IMR-90 (cell line): ENCODE measurements around the gene CXCR6. TPM values are rescaled to one million over a fixed set of nuclear protein-coding genes. Genes with fewer than 3 reads are reported as not detected.

Experiments
- ATAC-seq: fragments of 200-7000 bp; cut with Tn5 transposase; 2 replicates; pipeline ENCODE4 v1.9.1; 2020; ENCODE audit warnings: low read depth, mild to moderate bottlenecking, moderate library complexity
- BruUV-seq: library from RNA; stranded (reverse); fragments of 400-500 nt; replicated peaks from 2 replicates; lab custom pipeline; 2021; lab: Mats Ljungman, UMichigan
- CTCF ChIA-PET: fragments of 300-600 bp; formaldehyde crosslinking; extraction: SDS; loops from one replicate; lab custom pipeline; 2021; ENCODE audit warnings: antibody characterized with exemption; lab: Yijun Ruan, JAX
- POLR2A ChIA-PET: fragments of 300-600 bp; sonication (Branson Sonifier 250); formaldehyde crosslinking; loops from one replicate; lab custom pipeline; 2022; ENCODE audit warnings: antibody characterized with exemption; ENCODE audit not compliant: unreplicated experiment; lab: Charles Lee
- DNase-seq: peaks from one replicate; pipeline ENCODE4 v3.0.0; 2013
- H2AFZ ChIP-seq: replicated peaks from 2 replicates; pipeline ENCODE3; 2013; ENCODE audit warnings: low read length, mild to moderate bottlenecking; ENCODE audit not compliant: poor library complexity
- H2AK5ac ChIP-seq: 2 replicates; pipeline ENCODE4 v1.6.1; 2013; ENCODE audit warnings: low read depth, low read length, inconsistent platforms
- H2AK9ac ChIP-seq: replicated peaks from 2 replicates; pipeline ENCODE3; 2013; ENCODE audit warnings: mild to moderate bottlenecking, low read depth, low read length, moderate library complexity; ENCODE audit not compliant: poor library complexity
- H2BK120ac ChIP-seq: 2 replicates; pipeline ENCODE4 v1.6.1; 2013; ENCODE audit warnings: low read depth, low read length, inconsistent platforms
- H2BK15ac ChIP-seq: 3 replicates; pipeline ENCODE4 v1.6.1; 2013; ENCODE audit warnings: low read depth, low read length, inconsistent platforms
- H2BK20ac ChIP-seq: 2 replicates; pipeline ENCODE4 v1.6.1; 2013; ENCODE audit warnings: low read depth, mild to moderate bottlenecking, inconsistent platforms, low read length, moderate library complexity
- H2BK5ac ChIP-seq: 2 replicates; pipeline ENCODE4 v1.6.1; 2013; ENCODE audit warnings: mild to moderate bottlenecking, low read depth, low read length, inconsistent platforms; ENCODE audit not compliant: poor library complexity, severe bottlenecking
- H3K14ac ChIP-seq: replicated peaks from 2 replicates; pipeline ENCODE4 v1.6.1; 2013; ENCODE audit warnings: low read depth, low read length, inconsistent platforms
- H3K18ac ChIP-seq: 2 replicates; pipeline ENCODE4 v1.6.1; 2013; ENCODE audit warnings: low read depth, low read length, control low read depth
- H3K23ac ChIP-seq: 2 replicates; pipeline ENCODE4 v1.6.1; 2013; ENCODE audit warnings: low read depth, low read length, inconsistent platforms
- H3K27ac ChIP-seq: 2 replicates; pipeline ENCODE4 v1.5.1; 2013; ENCODE audit warnings: mild to moderate bottlenecking, control low read depth, low read length; ENCODE audit not compliant: insufficient read depth
- H3K27me3 ChIP-seq: 2 replicates; pipeline ENCODE4 v1.6.1; 2013; ENCODE audit warnings: low read length; ENCODE audit not compliant: control insufficient read depth, insufficient read depth
- H3K36me3 ChIP-seq: 2 replicates; pipeline ENCODE4 v1.6.1; 2013; ENCODE audit warnings: low read length, mixed read lengths; ENCODE audit not compliant: control insufficient read depth, insufficient read depth
- H3K4ac ChIP-seq: 2 replicates; pipeline ENCODE4 v1.6.1; 2013; ENCODE audit warnings: low read depth, low read length, inconsistent platforms
- H3K4me1 ChIP-seq: 2 replicates; pipeline ENCODE4 v1.6.1; 2013; ENCODE audit warnings: low read length, mixed read lengths; ENCODE audit not compliant: control insufficient read depth, insufficient read depth
- H3K4me2 ChIP-seq: 2 replicates; pipeline ENCODE4 v1.6.1; 2013; ENCODE audit warnings: low read depth, mild to moderate bottlenecking, control low read depth, low read length, moderate library complexity
- H3K4me3 ChIP-seq: 2 replicates; pipeline ENCODE4 v1.5.1; 2013; ENCODE audit warnings: low read depth, mild to moderate bottlenecking, control low read depth, low read length, moderate library complexity; ENCODE audit not compliant: insufficient read depth
- H3K56ac ChIP-seq: 2 replicates; pipeline ENCODE4 v1.6.1; 2013; ENCODE audit warnings: low read length, inconsistent platforms; ENCODE audit not compliant: insufficient read depth; ENCODE audit errors: extremely low read depth
- H3K79me1 ChIP-seq, 2 experiments: 2 replicates each; pipeline ENCODE4 v1.6.1; 2013; ENCODE audit warnings: low read length in 2 of 2, inconsistent platforms in 1 of 2, low read depth in 1 of 2
- H3K9ac ChIP-seq: 2 replicates; pipeline ENCODE4 v1.6.1; 2013; ENCODE audit warnings: low read depth, low read length, control low read depth
- H3K9me1 ChIP-seq: 2 replicates; pipeline ENCODE4 v1.6.1; 2013; ENCODE audit warnings: low read length, inconsistent platforms; ENCODE audit not compliant: insufficient read depth
- H3K9me3 ChIP-seq: 2 replicates; pipeline ENCODE4 v1.6.1; 2013; ENCODE audit warnings: low read length; ENCODE audit not compliant: control insufficient read depth, insufficient read depth
- H4K20me1 ChIP-seq: 2 replicates; pipeline ENCODE4 v1.6.1; 2013; ENCODE audit warnings: low read length, inconsistent platforms; ENCODE audit not compliant: insufficient read depth
- H4K5ac ChIP-seq: 2 replicates; pipeline ENCODE4 v1.6.1; 2013; ENCODE audit warnings: mild to moderate bottlenecking, low read depth, low read length, control low read depth
- H4K8ac ChIP-seq, 2 experiments: 2 replicates each; pipeline ENCODE4 v1.6.1; 2013; ENCODE audit warnings: low read depth in 2 of 2, low read length in 2 of 2, control low read depth in 1 of 2, inconsistent platforms in 1 of 2
- H4K91ac ChIP-seq: 2 replicates; pipeline ENCODE4 v1.6.1; 2013; ENCODE audit warnings: low read depth, low read length, inconsistent platforms; ENCODE audit not compliant: insufficient read depth
- BHLHE40 ChIP-seq: fragments of 150-350 bp; IDR thresholded peaks from 2 replicates; pipeline ENCODE4 v1.6.1; 2016; ENCODE audit warnings: mild to moderate bottlenecking, low read depth, low read length
- CEBPB ChIP-seq: IDR thresholded peaks from 2 replicates; pipeline ENCODE4 v1.6.1; 2012; ENCODE audit warnings: low read depth, low read length, improper control_type of control experiment
- ELK1 ChIP-seq: fragments of 150-350 bp; IDR thresholded peaks from 2 replicates; pipeline ENCODE4 v1.6.1; 2016; ENCODE audit warnings: low read depth, mild to moderate bottlenecking, low read length, moderate library complexity, borderline replicate concordance
- FOS ChIP-seq: fragments of 150-350 bp; IDR thresholded peaks from 2 replicates; pipeline ENCODE4 v1.6.1; 2016; ENCODE audit warnings: low read depth, low read length
- MAZ ChIP-seq: IDR thresholded peaks from 2 replicates; pipeline ENCODE4 v1.6.1; 2012; ENCODE audit warnings: low read depth, mild to moderate bottlenecking, low read length, improper control_type of control experiment, moderate library complexity, borderline replicate concordance
- MXI1 ChIP-seq: IDR thresholded peaks from 2 replicates; pipeline ENCODE4 v1.6.1; 2012; ENCODE audit warnings: low read depth, mild to moderate bottlenecking, low read length, moderate library complexity, borderline replicate concordance
- NFE2L2 ChIP-seq: fragments of 150-350 bp; IDR thresholded peaks from 2 replicates; pipeline ENCODE4 v1.6.1; 2016; ENCODE audit warnings: low read depth, mild to moderate bottlenecking, low read length
- RAD21 ChIP-seq: IDR thresholded peaks from 2 replicates; pipeline ENCODE4 v1.6.1; 2012; ENCODE audit warnings: low read length, improper control_type of control experiment
- RCOR1 ChIP-seq: IDR thresholded peaks from 2 replicates; pipeline ENCODE4 v1.6.1; 2012; ENCODE audit warnings: mild to moderate bottlenecking, low read length, improper control_type of control experiment; ENCODE audit not compliant: insufficient replicate concordance
- RFX5 ChIP-seq: IDR thresholded peaks from 2 replicates; pipeline ENCODE4 v1.8.0; 2012; ENCODE audit warnings: low read depth, mild to moderate bottlenecking, low read length, moderate library complexity
- USF2 ChIP-seq: fragments of 150-350 bp; IDR thresholded peaks from 2 replicates; pipeline ENCODE4 v1.6.1; 2017; ENCODE audit warnings: mild to moderate bottlenecking, antibody characterized with exemption, low read length, low read depth
- WGBS, 2 experiments: methylation state at CpG; one replicate each; pipeline versions ENCODE4 v1.1.5 to v1.1.7; 2013; ENCODE audit warnings: missing lambda C conversion rate in 2 of 2; ENCODE audit not compliant: insufficient read length in 1 of 2; ENCODE audit errors: extremely low coverage in 2 of 2; 5-methylcytosine and 5-hydroxymethylcytosine counted together
- dilution Hi-C: fragments of 300-500 bp; cut with HindIII; formaldehyde crosslinking; loops from one replicate; pipeline ENCODE4 v1.14.3; 2018; ENCODE audit warnings: low sequenced_read_pairs; ENCODE audit not compliant: unreplicated experiment
- in situ Hi-C: fragments of 300-500 bp; cut with MboI; formaldehyde crosslinking; loops from 3 replicates; pipeline ENCODE4 v1.14.3; 2019; ENCODE audit warnings: low sequenced_read_pairs, inconsistent platforms, mixed read lengths
- intact Hi-C: fragments of 100-400 bp; cut with micrococcal nuclease; formaldehyde crosslinking; loops from 2 replicates; pipeline ENCODE4 v1.10.0; 2022
- polyA plus RNA-seq, 3 experiments: library from polyadenylated mRNA; depleted of rRNA; stranded (reverse); fragments of >200 nt; gene quantifications; 2 replicates each; pipeline ENCODE4 v1.2.3, GENCODE V29; 2012; ENCODE audit warnings: low replicate concordance in 1 of 3
- total RNA-seq: library from RNA; depleted of rRNA; stranded (reverse); fragments of >200 nt; gene quantifications from 2 replicates; pipeline ENCODE4 v1.2.3, GENCODE V29; 2012

The CXCR6 gene
- total and polyA plus RNA-seq, 2 of the 4 experiments (the other 2 are of a cell fraction) = not detected

GRCh38 chr3:45975686-45976085, 32.4 kb downstream of the CXCR6 start:
- no peak overlapping the region for H3K56ac ChIP-seq
- H3K4ac ChIP-seq = no peak overlapping the region
- no peak overlapping the region for H4K91ac ChIP-seq
- H3K9ac ChIP-seq = no peak overlapping the region
- WGBS, 2 experiments = 100% methylated on average over 3 of the region's 5 CpGs; no CpG with 5 or more reads in 1 of the 2 experiments
- H3K27ac ChIP-seq = no peak overlapping the region
- H3K36me3 ChIP-seq = peaks cover 26% of the 10 kb centered on the region
- no peak overlapping the region for H2AFZ ChIP-seq
- no peak overlapping the region for H2BK20ac ChIP-seq
- H3K14ac ChIP-seq = no peak overlapping the region
- H3K27me3 ChIP-seq = no peaks in the 10 kb centered on the region
- H2BK120ac ChIP-seq = no peak overlapping the region
- no peak overlapping the region for H3K18ac ChIP-seq
- dilution Hi-C loops (no loop called here), in situ Hi-C loops (no loop called here), intact Hi-C loops (no loop called here)
- no peak overlapping the region for H2AK9ac ChIP-seq
- H4K20me1 ChIP-seq = peaks cover 7% of the 10 kb centered on the region
- ChIA-PET POLR2A (no interaction called here), CTCF (no interaction called here)
- no peak overlapping the region for H2BK5ac ChIP-seq
- no peak overlapping the region for H2AK5ac ChIP-seq
- DNase-seq (no peak), ATAC-seq (no peak)
- no peak overlapping the region for H3K23ac ChIP-seq
- no peak overlapping the region for H3K4me3 ChIP-seq
- H3K4me2 ChIP-seq = no peak overlapping the region
- peaks cover 17% of the 10 kb centered on the region for H3K9me1 ChIP-seq
- BruUV-seq = no TSS peak
- no peak overlapping the region for H4K8ac ChIP-seq
- H3K9me3 ChIP-seq = no peaks in the 10 kb centered on the region
- no peak overlapping the region for H4K5ac ChIP-seq
- no peak for TF ChIP-seq USF2
- TF ChIP-seq CEBPB = no peak
- TF ChIP-seq BHLHE40 = no peak
- TF ChIP-seq NFE2L2 = no peak
- no peak for TF ChIP-seq RCOR1
- TF ChIP-seq MXI1 = no peak
- TF ChIP-seq FOS = no peak
- TF ChIP-seq RAD21 = no peak
- TF ChIP-seq RFX5 = no peak
- no peak for TF ChIP-seq MAZ
- no peak for TF ChIP-seq ELK1
- H3K4me1 ChIP-seq = peaks cover 8% of the 10 kb centered on the region
- H3K79me1 ChIP-seq = no peaks in the 10 kb centered on the region
- no peak overlapping the region for H2BK15ac ChIP-seq
